OCI-M2 (cell line): ENCODE measurements around the gene RFWD3.

Source experiments
- DNase-seq: peaks from one replicate; lab custom pipeline; 2025; ENCODE audit not compliant: unreplicated experiment; lab: John Stamatoyannopoulos, UW

Gene RFWD3

GRCh38 chr16:74583926-74584666 lies 82.6 kb downstream of the RFWD3 start:
- DNase-seq: no peak

- no peak for DNase-seq
Observed at GRCh38 chr16:74582970-74583369, 83.7 kb downstream of the RFWD3 start.

- no peak for DNase-seq
Observed at GRCh38 chr16:74580833-74581232, 85.8 kb downstream of the RFWD3 start.

- no peak for DNase-seq
Observed at GRCh38 chr16:74578838-74579237, 87.8 kb downstream of the RFWD3 start.

GRCh38 chr16:74578433-74578832 lies 88.2 kb downstream of the RFWD3 start:
- no peak for DNase-seq

GRCh38 chr16:74577882-74578366 lies 88.8 kb downstream of the RFWD3 start:
- no peak for DNase-seq

- DNase-seq: no peak
Observed at GRCh38 chr16:74575807-74576643, 90.7 kb downstream of the RFWD3 start.

- DNase-seq: no peak
Observed at GRCh38 chr16:74575175-74575806, 91.4 kb downstream of the RFWD3 start.

GRCh38 chr16:74574146-74574545 lies 92.5 kb downstream of the RFWD3 start:
- no peak for DNase-seq

- DNase-seq: no peak
Observed at GRCh38 chr16:74573622-74574021, 93.1 kb downstream of the RFWD3 start.
